Measurements from ENCODE around the gene CACNA2D3.

CACNA2D3 gene

DNA sequence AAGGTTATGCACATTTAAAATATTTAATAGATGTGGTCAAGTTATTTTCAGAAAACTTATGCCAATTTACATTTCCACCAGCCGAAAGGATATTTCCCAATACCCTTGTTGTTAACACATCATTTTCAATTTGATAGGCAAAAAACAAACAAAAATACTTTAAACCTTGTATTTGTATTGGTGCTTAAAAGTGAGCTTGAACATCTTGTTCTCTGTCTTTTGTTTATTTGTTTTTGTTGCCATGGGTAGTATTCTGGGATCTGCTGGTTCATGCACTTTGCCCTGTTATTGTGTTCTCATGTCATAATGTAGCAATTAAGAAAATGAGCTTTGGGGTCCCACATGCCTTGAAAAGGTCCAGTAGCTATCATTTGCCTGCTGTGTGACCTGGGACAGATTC, 614.1 kb downstream of the CACNA2D3 start:
- no peak for DNase-seq (ENCODE audit: low read depth, low spot score)

- DNase-seq (ENCODE audit: low read depth, low spot score) = no peak
Measured at GRCh38 chr3:54743755-54744154, 621.4 kb downstream of the CACNA2D3 start.

- DNase-seq (ENCODE audit: low read depth, low spot score) = no peak
Measured at GRCh38 chr3:54744291-54744690, 621.9 kb downstream of the CACNA2D3 start.

- no peak for DNase-seq (ENCODE audit: low read depth, low spot score)
Measured at GRCh38 chr3:54745843-54746242, 623.5 kb downstream of the CACNA2D3 start.

DNA sequence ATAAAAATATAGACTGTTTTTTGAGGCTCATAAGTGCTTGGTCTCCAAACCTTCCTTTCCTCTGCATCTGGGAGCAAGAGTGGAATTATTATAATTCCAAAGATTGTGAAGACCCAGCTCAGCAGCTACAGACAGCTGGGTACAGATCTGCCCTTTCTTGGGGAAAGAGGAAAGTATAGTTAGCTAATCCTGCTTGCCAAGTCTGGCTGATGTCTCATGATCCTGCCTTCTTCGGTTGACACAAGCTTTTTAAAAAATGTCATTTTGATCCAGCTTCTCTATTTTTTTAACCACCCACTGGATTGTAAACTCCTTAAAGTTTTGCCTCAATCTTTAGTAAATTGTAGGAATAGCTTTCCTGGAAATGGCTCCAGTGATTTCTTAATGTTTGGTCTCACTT, 624.4 kb downstream of the CACNA2D3 start:
- no peak for DNase-seq (ENCODE audit: low read depth, low spot score)

- DNase-seq (ENCODE audit: low read depth, low spot score) = no peak
Measured at GRCh38 chr3:54755756-54756155, 633.4 kb downstream of the CACNA2D3 start.

DNA sequence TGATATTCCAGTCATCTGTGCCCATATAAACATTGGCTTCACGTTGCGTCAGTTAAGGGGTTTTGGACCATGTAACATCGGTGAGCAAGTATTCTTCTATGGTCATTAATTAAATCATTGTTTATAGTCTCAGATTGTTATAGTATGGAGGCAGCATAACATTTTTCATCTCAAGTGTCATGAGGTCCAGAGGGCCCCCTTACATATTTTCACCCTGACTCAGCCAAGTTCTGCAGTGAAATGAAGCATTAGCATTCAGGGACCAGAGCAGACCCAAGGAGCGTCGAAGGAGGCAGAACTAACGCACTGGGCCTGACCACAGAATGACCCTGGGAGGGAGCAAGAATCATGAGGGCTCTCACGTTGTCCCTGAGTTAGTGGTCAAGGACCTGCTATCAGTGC, 634.0 kb downstream of the CACNA2D3 start:
- no peak for DNase-seq (ENCODE audit: low read depth, low spot score)

- DNase-seq (ENCODE audit: low read depth, low spot score) = no peak
Measured at GRCh38 chr3:54758461-54758860, 636.1 kb downstream of the CACNA2D3 start.

GRCh38 chr3:54759166-54759565, 636.8 kb downstream of the CACNA2D3 start:
- DNase-seq (ENCODE audit: low read depth, low spot score) = no peak

- no peak for DNase-seq (ENCODE audit: low read depth, low spot score)
Measured at GRCh38 chr3:54760201-54760600, 637.8 kb downstream of the CACNA2D3 start.

GRCh38 chr3:54761637-54762036, 639.3 kb downstream of the CACNA2D3 start:
- DNase-seq (ENCODE audit: low read depth, low spot score) = no peak

DNA sequence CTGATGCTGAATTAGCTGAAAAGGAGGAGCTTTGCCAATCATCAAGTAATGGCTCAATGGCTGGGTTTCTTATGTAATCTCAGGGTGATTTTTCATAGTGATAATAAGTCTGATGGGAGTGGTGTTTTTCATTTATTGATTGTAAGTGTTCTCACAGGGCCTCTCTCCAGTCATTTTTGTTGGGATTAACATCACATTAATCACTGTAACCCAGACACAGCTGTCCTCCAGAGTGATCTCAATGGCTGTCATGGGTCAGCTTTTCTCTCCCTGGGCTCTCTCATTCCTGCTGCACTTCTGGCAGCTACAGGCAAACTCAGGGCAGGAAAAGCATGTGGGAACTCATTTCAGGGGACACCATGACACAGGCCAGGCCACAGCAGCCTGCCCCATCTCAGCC, 642.6 kb downstream of the CACNA2D3 start:
- no peak for DNase-seq (ENCODE audit: low read depth, low spot score)

- DNase-seq (ENCODE audit: low read depth, low spot score) = no peak
Measured at GRCh38 chr3:54771050-54771449, 648.7 kb downstream of the CACNA2D3 start.

DNA sequence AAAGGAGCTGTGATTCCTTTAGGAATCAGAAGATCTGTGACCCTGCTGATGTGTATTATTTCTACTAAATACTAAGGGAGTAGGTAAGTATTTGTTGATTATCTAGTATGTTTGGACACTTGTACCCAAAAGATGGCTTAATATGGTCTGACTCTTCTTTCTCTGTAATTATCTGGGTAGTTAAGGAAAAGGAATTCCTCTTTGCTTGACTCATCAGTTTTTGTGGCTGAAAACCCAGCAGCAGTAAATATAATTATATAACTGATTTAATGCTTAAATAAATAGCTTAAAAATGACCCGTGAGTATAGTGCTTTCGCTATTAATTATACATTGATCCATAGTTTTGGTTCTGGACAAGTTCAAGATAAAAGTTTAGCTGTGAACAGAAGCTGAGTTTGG, 649.7 kb downstream of the CACNA2D3 start:
- no peak for DNase-seq (ENCODE audit: low read depth, low spot score)

- no peak for DNase-seq (ENCODE audit: low read depth, low spot score)
Measured at GRCh38 chr3:54772746-54773145, 650.4 kb downstream of the CACNA2D3 start.

DNA sequence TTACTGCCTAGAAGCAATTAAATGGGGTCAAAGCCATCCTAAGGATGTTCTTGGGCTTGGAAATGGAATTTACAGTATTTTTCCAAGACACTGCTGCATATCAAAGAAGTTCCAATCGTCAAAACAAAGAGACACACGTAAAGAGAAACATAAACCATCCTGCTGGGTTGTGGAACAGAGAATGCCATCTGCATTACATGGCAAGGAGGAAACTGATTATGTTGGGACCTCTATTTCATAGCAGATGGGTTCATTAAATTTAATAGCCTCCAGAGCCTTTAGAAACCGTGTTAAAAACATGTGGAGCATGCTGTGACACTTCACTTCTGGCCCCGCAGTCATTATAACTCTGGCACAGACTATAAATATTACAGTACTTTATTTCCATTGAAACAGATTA, 650.9 kb downstream of the CACNA2D3 start:
- no peak for DNase-seq (ENCODE audit: low read depth, low spot score)

GRCh38 chr3:54776601-54777000, 654.2 kb downstream of the CACNA2D3 start:
- DNase-seq (ENCODE audit: low read depth, low spot score) = no peak

- no peak for DNase-seq (ENCODE audit: low read depth, low spot score)
Measured at GRCh38 chr3:54777141-54777540, 654.8 kb downstream of the CACNA2D3 start.

DNA sequence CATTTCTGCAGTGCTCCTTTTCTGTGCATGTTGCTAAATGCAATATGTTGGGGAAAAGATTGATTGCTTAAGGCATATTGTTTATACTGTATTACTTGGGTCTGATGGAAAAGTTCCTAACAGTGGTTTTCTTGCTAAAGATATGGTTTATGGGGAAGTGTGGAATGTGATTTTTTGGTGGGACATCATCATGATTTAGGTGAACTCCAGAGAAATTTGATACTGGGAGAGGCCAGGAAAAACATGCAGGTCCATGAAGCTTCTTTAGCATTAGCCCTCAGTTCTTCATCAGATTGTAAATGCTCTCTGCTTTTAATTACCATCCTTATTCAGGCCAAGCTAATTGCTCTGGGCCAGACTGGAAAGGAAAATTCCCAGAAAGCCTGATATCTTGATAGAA, 658.0 kb downstream of the CACNA2D3 start:
- no peak for DNase-seq (ENCODE audit: low read depth, low spot score)

GRCh38 chr3:54781728-54782127, 659.4 kb downstream of the CACNA2D3 start:
- no peak for DNase-seq (ENCODE audit: low read depth, low spot score)

- no peak for DNase-seq (ENCODE audit: low read depth, low spot score)
Measured at GRCh38 chr3:54783611-54784010, 661.3 kb downstream of the CACNA2D3 start.

- DNase-seq (ENCODE audit: low read depth, low spot score) = no peak
Measured at GRCh38 chr3:54784021-54784420, 661.7 kb downstream of the CACNA2D3 start.

DNA sequence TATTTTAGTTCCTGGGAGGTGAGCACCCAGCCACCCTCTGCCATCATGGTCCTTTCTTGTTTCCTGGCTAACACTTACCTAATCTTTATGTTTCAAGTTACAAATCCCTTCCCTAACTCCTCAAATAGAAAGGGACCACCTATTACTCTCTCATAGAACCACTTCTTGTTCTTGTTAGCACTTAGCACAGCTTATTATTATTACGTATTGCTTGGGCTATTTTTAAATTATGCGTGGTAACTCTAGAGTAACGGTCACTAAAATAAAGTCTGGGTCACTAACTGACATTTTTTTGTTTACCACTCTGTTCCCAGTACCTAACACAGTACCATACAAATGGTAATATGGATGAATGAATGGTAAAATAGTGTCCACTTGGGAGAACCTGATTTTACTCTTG, 663.6 kb downstream of the CACNA2D3 start:
- no peak for DNase-seq (ENCODE audit: low read depth, low spot score)

- no peak for DNase-seq (ENCODE audit: low read depth, low spot score)
Measured at GRCh38 chr3:54790051-54790450, 667.7 kb downstream of the CACNA2D3 start.
